Stimulated activated CD8-positive, alpha-beta memory T cell treated with anti-CD3 and anti-CD28 coated beads, Interleukin-7, amount 100 ng/mL, for 24 hours (primary cell): Measurements from ENCODE around the gene SLC9C1.

Source experiments
- DNase-seq: peaks from one replicate; pipeline ENCODE4 v3.0.0-alpha.2; 2020; ENCODE audit warnings: low read depth

The SLC9C1 gene

DNA sequence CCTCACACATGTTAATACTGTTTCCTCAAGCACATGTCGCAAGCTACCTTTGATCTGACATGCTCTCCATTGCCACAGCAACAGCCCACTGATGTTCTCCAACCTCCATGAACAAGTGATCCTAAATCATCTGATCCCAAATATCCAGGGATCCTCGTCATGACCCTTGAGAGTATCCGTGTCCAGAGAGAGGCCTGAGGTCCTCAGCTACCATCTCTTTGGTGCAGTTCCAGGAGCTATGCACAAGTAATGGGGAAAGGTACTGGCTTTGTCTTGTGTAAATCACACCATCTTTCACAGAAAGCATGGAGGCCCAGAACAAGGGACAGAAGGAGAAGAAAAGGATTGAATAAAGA is 163.4 kb downstream of the SLC9C1 start:
- no peak for DNase-seq

DNA sequence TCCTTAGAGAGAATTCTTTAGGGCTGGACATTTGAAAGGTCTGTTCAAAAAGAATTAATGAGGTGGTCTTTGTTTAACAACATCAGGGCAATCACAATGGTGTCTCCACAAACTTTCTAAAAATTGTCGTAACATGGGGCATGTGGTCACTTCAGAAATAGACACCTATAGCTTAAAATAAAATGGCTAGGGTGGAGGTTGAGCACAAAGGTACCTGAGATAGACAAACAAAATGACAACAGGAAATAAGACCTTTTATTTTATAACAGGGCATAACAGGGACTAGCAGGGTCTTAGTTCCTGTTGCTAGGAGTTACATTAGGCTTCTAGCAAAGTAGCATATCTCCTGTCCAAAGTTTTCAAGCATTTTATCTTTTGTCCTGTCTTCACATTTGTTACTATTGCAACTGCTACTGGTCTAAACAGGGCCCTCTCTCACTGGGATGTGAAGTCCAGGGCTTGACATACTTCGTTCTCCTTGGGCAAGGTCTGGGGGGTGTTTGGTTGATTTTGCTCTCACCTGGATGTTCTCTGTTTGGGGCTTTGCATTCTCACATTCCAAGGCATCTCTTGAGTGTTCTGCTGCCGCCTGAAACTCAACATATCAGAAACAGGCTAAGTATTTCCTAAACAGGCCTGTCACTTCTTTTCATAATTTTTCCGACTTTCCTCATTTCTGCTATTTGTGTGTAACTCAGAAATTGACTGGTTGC is 163.9 kb downstream of the SLC9C1 start:
- DNase-seq = no peak

DNA sequence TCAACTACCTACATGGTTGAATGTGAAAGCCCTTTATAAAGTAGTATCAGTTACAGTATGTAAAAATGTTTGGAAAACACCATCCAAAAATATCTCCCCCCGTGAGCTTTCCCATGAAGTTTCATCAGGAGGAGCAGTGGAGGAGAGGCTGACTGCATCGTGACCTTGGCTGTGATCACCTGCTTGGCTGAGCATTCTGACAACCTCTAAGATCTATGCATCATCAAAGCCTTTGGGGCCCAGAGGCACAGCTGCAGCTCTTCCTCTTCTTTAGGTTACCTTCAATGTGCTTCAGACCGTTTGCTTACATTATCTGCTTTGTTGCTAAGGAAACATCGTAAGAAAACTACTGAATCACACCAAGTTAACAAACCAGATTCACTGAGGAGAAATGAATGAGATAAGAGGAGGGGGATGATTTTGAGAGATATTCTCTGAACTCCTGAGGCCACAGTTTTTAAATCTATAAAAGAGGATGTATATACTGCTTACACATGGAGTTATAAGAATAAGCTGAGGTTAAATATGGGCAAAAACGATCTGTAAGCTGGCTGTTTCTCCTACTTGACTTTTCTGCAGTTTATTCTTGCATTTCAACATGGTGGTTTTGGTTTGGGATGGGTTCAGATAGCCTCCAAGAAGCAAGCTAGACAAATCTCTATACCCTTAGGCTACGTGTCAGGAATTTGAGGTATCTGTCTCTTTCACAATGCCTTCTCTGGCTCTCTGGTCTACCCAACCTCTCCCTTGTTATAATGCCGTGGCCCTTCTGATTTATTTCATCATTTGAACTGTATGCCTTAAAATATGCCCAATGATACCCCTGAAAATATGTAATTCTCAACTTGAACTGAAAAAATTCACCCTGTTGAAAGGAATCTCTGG is 164.9 kb downstream of the SLC9C1 start:
- DNase-seq = no peak

DNA sequence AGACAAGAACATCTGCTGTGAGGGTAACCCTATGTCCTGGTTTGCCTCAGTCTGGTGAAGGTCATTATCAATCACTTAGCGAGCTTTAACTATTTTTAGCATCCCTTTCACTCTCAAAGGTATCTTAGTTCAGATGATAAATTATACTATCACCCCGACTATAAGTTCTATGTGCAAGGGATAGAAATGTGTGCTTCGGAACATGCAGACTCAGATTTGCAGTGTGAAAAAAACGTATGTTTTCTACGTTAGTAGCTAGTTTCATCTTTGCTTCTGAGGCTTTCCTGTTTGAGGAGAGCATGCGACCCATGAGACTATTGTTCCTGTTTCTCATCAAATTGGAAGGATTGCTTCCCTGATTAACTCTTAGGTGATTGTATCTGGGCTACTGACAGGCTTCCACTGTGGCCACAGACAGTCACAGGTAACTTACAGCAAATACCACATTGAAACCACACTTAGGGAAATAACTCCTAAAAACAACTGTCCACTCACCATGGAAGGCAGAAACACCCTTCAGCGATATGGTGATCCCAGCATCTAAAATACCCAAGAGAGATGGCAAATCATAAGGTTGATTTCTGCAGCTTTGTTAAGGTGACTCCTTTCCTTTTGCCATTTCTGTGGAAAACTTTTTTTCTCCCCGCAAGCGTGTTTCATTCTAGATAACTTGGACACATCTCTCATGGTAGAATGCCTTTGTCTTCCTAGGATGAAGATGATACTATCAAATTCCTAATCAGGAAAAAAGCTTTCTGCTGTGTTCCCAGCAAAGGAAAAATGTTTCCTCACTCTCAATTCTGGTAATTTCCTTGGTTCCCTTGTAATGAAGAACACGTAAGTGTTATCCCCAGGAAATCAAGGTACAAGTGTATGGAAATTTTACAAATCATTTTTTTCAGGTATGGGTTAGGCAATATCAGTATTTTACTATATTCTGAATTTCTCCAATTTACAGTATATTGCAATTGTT is 166.2 kb downstream of the SLC9C1 start:
- DNase-seq = no peak

DNA sequence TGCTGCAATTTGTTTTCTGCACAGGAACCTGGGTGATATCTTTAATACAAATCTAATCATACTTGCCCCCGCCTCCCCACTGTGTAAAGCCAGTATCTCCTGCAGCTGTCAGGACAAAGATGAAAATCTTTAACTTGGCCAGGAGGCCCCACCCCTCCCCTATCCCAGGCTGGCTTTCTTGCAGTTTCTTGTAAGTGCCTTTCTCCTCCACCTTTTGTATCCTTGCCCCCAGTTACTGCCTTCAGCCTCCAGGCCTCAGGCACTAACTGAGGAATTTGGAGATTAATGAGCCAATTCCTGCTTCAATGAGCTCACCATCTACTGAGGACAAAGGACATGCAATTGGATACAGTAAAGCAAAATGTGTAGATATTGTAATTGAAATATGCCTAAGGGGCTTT is 167.5 kb downstream of the SLC9C1 start:
- DNase-seq = no peak

DNA sequence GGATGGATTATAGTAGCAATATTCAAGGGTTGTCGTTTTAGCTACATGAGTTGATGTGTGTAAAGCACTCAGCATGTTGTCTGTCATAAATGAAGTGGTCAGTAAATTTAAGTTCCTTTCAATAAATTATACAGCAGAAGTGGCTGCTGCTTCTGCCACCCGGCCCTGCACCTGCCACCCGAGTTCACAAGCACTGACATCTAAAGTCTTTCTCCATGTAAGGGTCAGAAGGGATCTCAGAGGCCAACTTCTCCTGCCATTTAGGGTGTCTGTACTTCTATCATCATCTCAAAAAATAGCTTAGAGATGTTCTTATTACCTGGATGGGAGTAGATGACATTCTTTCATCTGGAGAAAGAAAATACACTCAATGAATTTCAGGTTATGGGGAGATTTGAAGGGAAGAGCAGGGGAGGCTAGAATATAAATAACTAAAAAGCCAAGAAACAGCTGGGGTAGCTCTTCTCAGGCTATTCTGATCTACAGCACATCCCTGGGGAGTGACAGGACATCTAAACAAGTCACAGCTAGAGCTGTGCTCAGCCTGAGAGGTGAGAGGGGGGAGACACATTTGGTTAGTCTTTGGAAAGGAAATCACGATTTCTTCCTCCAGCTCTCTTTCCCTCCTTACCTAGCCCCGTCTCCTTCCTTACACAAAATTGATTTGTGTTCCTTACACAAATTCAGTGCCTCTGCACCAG is 169.0 kb downstream of the SLC9C1 start:
- DNase-seq = no peak

DNA sequence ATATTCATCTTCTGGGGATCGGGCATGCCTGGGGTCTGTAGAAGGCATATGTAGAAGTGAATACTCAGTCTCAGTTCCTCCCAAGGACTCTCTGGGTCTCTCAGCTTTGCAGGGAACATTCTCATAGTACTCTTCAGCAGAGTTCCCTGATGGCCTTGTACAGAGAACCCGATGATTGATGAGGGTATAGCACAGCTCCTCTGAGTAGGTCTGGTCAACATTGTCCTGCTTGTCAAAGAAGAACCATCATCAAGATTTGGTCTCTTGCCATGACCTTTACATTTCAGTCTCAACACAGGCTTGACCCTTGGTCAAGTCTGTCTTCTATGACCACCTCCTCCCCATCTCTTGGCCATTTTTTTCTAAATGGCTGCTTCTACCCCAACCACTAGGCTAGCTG is 170.5 kb downstream of the SLC9C1 start:
- no peak for DNase-seq

DNA sequence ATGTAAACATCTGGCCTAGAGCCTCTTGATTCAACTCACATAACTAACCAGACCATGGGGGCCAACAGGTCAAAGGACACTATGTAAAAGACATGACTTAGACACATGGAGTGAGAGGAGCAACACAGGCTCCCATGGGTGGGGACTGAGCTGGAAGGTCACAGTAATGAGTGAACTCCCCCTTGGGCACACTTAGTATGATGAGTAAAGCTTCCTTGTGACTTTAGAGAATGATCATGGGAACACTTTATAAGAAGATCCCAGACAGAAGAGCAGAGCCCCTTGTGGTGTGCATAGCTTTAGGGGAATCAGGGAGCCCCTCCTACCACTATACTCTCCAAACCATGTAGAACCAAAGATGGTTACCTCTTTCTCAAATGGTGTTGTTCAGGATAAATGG is 171.1 kb downstream of the SLC9C1 start:
- DNase-seq = no peak

DNA sequence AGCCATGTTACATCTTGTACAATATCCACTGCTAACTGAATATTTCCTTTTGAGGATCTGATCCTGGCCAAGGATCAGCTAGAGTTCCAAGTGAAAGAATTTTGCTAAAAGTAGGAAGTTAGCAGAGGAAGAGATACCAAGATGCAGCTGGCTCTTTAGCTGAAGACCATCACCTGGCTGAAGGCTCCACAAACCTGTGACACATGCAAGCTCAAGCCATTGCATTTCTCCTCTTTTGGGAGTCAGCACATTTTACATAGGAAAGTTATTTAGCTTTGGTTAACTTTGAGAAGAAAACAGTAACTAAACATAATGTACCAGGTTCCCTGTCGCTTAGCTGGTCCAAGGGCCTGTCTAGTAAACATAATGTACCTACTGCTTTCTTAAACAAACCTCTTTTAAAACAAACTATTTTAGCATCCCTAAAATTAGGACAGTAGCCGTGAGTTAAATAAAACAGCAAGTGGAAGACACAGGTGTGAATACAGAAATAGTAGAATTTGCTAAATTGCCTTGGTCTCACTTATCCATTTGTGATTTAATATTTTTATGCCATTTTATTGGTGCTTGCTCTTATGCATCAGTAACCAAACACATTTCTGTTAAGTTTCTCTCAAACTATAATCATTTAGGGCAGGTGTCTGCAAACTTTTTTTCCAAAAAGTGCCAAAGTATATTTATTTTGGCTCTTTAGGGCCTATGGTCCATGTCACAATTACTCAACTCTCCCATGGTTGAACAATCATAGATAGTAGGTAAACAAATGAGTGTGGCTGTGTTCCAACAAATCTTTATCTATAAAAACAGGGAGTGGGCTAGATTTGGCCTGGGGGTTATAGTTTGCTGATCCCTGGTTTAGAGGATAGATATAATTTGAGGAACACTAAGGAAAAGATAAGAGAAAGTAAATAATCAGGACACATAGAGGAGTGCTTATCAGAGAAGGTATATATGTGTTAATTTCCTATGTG is 172.2 kb downstream of the SLC9C1 start:
- DNase-seq = no peak

DNA sequence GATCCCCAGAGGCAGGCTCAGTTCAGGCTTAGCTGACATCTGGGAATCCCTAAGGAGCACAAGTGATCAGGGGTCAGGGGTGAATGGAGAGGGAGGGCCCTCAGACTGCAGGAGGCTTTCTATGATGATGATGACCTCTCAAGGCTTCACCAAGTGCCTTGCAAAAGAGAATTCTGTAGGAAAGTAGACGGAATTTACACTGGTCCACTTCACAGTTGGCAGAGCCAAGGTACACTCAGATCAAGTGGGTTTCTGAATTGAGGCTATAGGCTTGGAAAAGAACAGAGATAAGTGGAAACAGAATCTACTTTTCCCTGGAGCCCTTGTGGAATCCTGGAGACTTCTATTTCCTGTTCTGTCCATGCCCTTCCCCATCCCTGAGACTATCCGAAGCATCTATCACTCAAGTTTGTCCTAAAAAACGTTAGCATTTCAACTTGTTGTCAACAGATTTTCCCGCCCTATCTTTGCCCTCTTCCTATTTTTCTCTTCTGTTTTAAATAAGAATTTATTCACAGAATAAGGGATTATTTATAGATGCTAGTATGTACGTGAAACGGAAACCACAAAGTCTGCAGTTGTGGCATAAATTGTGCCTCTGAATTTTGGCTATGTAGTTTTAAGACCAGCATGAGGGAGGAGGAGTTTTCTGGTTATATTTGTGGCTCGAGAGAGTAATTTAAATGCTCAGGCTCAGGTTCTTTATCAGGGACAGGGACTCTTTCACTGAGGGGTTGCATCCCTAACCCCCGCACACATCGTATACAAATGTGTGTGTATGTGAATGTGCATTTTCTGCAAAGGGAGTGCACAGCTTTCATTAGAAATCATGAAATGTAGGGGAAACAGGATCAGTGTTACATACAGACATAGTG is 173.8 kb downstream of the SLC9C1 start:
- DNase-seq = no peak

DNA sequence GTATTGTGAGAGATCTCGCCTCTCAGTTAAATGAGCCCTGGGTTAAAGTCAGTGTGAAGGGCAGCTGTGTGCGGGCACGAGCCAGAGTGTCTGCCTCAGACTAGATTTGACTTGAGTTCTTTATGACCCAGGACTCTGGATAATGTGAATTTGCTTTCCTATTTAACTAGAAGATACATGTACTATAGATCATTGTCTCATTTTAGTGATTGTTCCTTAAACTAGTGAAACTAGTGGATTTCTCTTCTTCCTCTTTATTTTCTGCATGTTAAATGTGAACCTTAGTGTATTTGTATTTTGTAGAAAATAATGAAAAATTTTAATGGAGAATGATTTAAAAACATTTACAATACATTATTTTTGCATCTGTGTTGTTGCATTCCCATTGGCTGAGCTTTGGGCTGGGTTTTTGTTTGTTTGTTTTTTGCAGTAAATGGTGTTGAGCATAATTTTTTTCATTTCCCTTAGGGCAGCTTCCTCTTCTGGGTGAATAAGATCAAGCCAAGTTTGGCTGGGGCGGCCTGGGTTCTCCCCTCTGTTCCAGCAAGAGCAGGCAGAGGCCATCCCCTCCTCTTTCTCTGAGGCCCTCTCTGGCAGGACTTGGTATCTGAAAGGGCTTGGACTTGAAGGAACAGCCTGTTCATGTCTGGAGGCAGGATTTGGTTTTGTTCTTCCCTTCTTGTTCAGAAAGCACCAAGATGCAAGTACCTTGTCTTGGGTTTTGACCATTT is 176.0 kb downstream of the SLC9C1 start:
- no peak for DNase-seq

DNA sequence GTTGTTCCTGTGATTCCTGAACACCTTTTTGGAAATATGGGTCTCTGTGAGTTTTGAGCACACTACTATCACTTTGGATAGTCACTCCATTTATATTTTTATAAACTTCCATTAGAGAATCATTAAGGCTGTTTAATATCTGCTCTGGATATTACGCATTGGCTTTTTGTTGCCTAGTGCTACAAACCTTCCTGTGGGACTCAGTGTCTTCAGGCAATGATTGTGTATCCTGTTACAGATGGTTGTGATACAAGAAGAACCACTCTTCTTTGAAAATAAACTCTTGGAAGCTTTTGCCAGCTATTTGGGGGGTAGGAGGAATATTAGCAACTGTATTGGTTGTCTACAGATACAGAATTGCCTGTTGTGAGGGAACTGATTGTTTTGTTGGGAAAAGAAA is 176.6 kb downstream of the SLC9C1 start:
- no peak for DNase-seq

DNA sequence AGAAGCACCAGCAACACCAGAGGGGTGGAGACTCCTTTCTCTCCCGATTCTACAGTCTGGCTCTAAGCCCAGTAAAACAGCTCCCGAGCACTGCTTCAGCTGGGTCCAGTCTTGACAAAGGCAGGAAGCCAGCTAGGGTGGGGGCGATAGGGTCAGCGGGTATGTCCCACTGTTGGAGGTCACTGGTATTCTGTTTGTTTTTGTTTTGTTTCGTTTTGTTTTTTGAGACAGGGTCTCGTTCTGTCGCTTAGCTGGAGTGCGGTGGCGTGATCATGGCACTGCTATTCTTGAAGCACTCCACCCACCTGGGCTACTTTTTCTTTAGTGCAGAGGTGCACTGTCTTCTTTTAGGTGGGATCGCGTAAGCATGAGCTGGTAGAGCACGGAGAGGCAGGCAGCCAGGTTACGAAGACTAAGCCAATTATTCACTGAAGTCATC is 177.2 kb downstream of the SLC9C1 start:
- no peak for DNase-seq

DNA sequence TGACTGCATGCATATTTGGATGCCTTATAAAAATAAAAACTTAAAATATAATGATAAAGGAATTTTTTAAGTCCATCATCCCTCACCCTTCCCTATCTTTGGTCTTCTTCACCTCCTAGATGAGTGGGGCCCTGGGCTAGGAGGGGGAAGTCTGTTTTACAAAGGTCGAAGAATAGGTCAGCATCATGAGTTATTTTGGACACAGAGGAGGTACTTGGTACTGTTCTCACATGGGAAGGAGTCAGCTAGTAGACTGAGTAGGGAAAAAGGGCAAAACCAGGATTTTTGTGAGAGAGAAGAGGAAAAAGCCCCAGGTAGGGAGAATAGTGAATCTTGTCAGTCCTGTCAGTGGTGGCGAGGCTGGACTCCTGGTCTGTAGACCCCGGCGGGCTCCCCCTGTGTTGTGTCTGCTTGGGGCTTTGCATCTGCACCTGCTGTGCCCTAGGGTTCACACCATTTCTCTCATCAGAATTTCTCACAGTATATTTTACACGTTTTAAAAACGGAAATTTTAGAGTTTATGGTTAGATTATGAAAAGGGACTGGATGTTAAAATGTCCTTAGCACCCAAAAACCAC is 178.1 kb downstream of the SLC9C1 start:
- DNase-seq = no peak

DNA sequence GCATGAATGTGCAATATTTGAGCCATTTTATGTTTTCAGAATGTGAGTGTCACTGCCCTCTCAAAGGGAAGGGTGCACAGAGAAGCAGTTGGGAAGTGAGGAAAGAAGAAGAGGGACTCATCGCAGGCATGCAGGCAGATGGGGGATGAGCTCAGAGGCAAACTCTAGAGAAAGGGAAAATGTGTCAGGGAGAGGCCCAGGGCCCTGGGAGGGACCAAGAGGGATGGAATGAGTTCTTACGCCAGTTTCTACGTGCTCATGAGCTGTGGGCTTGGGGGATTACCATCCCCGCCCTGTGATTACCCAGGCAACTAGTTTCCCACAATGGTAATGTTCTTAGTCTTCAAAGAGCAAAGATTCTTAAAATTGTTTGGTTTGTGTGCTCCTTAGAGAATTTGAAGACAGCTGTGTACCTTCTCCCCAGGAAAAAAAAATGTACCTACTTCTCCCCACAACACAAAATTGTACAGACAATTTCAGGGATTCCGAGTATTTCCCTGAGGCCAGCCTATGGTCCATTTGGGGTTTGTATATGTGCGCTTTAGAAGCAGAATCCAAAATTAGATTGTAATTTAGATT is 178.8 kb downstream of the SLC9C1 start:
- no peak for DNase-seq

DNA sequence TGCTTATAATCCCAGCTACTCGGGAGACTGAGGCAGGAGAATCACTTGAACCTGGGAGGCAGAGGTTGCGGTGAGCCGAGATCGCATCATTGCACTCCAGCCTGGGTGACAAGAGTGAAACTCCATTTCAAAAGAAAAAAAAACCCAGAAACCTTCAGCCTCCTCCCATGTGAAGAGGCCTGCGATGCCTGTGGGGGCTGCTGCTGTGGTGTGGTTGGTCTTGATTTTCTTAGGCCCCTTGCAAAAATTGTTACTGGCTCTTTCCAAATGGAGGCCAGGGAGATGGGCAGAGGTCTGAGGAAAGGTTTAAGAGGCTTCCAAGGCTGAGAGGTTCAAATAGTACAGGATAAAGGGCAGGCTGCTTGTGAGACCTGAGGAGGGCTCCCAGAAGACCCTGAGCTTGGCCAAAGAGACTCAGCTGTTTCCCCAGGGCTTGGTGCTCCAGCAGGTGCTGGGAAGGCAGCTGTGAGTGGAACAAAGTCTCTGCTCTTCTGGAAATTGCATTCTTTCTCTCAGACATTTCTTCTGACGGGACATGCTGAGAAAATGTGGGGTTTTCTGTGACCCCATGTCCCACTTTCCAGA is 179.3 kb downstream of the SLC9C1 start:
- no peak for DNase-seq

DNA sequence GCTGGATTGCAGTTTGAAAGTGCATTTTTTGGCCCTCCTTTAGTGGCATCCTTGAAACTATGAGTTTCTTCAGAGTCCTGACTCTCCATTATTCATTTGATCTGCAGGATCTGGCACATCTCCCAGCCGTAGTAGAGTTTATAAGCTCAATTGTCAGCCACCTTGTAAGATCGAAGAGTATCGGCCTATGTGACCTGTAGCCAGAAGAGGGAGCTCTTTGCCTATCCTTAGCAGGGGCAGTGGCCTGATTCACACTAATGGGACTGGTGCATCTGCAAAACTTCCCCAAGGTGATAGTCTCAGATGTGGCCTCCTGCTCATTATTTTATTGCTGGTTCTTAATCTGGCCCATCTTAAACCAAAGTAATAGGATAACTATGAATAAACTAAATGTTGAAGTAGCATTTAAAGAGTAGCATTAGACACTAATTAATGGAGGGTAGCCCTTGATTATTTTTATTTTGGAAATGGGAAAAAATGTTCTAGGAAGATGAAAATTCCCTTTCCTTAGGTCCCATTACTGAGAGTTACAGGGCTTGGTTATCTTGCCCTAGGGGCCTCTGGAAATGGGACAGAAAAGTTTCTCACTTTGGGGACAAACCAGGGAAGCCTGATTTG is 182.1 kb downstream of the SLC9C1 start:
- no peak for DNase-seq
